Measurements from ENCODE around the gene IMPA2. TPM values are rescaled to one million over a fixed set of nuclear protein-coding genes. Genes with fewer than 3 reads are reported as not detected.
A peak's percentile ranks its signal among the peaks of the same experiment; 100 is the strongest.

Gene IMPA2
- total RNA-seq, 1 donor from 2014 or later, result 41.9 TPM

- Mint-ChIP-seq H3K36me3 (peaks cover 5% of the 10 kb centered on the region), H3K9me3 (peaks cover 3% of the 10 kb centered on the region), H3K4me1 (peaks cover 50% of the 10 kb centered on the region), H3K27me3 (ENCODE audit: insufficient read depth, low read depth) (peaks cover 13% of the 10 kb centered on the region), H3K27ac (no peak overlapping the region), H3K4me3 (peak overlapping the region; percentile 69)
- H2AFZ ChIP-seq (replicated peaks), result no peak overlapping the region
- peak; percentile 61 for DNase-seq (ENCODE audit: low spot score)
- H3K4me1 ChIP-seq, result peaks cover 29% of the 10 kb centered on the region
- no peaks in the 10 kb centered on the region for H3K9me3 ChIP-seq (ENCODE audit: low read depth)
- peaks cover 9% of the 10 kb centered on the region for H3K27me3 ChIP-seq
- H3K79me2 ChIP-seq (ENCODE audit: low read depth), result peaks cover 64% of the 10 kb centered on the region
- H3K4me2 ChIP-seq, result peak overlapping the region; percentile 83
- TF ChIP-seq EZH2phosphoT487 (IDR thresholded peaks at IDR 0.05) (no peak), EZH2 (IDR thresholded peaks at IDR 0.05) (no peak)
- H4K20me1 ChIP-seq (ENCODE audit: low read depth), result peaks cover 55% of the 10 kb centered on the region
- H3K4me3 ChIP-seq, result peak overlapping the region; percentile 91
- H3F3A ChIP-seq (ENCODE audit: low read depth), result peaks cover 36% of the 10 kb centered on the region
- H3K9ac ChIP-seq, result no peak overlapping the region
- no peaks in the 10 kb centered on the region for H3K36me3 ChIP-seq
- no peak overlapping the region for H3K27ac ChIP-seq
Observed at GRCh38 chr18:11983592-11983991, 2.3 kb downstream of the IMPA2 start.

GRCh38 chr18:11984091-11984490, 2.8 kb downstream of the IMPA2 start:
- TF ChIP-seq EZH2 (IDR thresholded peaks at IDR 0.05) (no peak), EZH2phosphoT487 (IDR thresholded peaks at IDR 0.05) (no peak)
- TF ChIP-seq, protein P1, sequence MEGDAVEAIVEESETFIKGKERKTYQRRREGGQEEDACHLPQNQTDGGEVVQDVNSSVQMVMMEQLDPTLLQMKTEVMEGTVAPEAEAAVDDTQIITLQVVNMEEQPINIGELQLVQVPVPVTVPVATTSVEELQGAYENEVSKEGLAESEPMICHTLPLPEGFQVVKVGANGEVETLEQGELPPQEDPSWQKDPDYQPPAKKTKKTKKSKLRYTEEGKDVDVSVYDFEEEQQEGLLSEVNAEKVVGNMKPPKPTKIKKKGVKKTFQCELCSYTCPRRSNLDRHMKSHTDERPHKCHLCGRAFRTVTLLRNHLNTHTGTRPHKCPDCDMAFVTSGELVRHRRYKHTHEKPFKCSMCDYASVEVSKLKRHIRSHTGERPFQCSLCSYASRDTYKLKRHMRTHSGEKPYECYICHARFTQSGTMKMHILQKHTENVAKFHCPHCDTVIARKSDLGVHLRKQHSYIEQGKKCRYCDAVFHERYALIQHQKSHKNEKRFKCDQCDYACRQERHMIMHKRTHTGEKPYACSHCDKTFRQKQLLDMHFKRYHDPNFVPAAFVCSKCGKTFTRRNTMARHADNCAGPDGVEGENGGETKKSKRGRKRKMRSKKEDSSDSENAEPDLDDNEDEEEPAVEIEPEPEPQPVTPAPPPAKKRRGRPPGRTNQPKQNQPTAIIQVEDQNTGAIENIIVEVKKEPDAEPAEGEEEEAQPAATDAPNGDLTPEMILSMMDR (IDR thresholded peaks at IDR 0.05), result no peak
- H3K27ac Mint-ChIP-seq, result no peak overlapping the region
- H3K36me3 Mint-ChIP-seq, result peaks cover 5% of the 10 kb centered on the region
- Histone ChIP-seq H3F3A (ENCODE audit: low read depth) (peaks cover 33% of the 10 kb centered on the region), H3K4me2 (peak overlapping the region; percentile 83), H3K36me3 (no peaks in the 10 kb centered on the region), H3K9ac (no peak overlapping the region), H3K27me3 (peaks cover 8% of the 10 kb centered on the region), H3K79me2 (ENCODE audit: low read depth) (peaks cover 69% of the 10 kb centered on the region), H3K4me1 (peaks cover 31% of the 10 kb centered on the region), H3K9me3 (ENCODE audit: low read depth) (no peaks in the 10 kb centered on the region), H3K4me3 (peak overlapping the region; percentile 91), H3K27ac (no peak overlapping the region), H2AFZ (replicated peaks) (no peak overlapping the region), H4K20me1 (ENCODE audit: low read depth) (peaks cover 60% of the 10 kb centered on the region)
- H3K9me3 Mint-ChIP-seq, result peaks cover 3% of the 10 kb centered on the region
- peaks cover 55% of the 10 kb centered on the region for H3K4me1 Mint-ChIP-seq
- no peak overlapping the region for H3K4me3 Mint-ChIP-seq
- no peak for DNase-seq (ENCODE audit: low spot score)
- H3K27me3 Mint-ChIP-seq (ENCODE audit: insufficient read depth, low read depth), result peaks cover 13% of the 10 kb centered on the region

DNA sequence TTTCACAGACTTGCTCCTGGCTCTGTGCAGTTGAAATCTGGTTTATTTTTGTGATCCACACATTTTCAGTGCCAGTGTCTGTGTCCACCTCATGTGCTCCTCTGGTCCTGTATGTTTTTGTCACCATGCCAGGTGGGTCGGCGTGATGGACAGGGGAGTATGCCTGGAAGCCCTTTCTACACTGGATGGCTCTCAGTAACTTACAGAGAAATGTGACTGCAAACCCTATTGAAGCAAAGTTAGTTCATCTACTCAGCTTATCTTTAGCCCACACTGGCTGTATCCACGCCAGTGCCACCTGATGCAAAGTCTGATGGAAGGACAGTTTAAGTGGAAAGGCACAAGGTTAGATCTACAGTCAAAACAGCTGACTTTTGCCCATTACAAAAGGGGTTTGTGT, 4.3 kb downstream of the IMPA2 start:
- Histone ChIP-seq H3F3A (ENCODE audit: low read depth) (peaks cover 18% of the 10 kb centered on the region), H3K9me3 (ENCODE audit: low read depth) (no peaks in the 10 kb centered on the region), H4K20me1 (ENCODE audit: low read depth) (peaks cover 75% of the 10 kb centered on the region), H3K27ac (no peak overlapping the region), H3K4me1 (peaks cover 40% of the 10 kb centered on the region), H3K36me3 (no peaks in the 10 kb centered on the region), H3K9ac (no peak overlapping the region), H3K79me2 (ENCODE audit: low read depth) (peaks cover 84% of the 10 kb centered on the region), H3K27me3 (no peaks in the 10 kb centered on the region), H2AFZ (replicated peaks) (no peak overlapping the region), H3K4me2 (no peak overlapping the region), H3K4me3 (no peak overlapping the region)
- Mint-ChIP-seq H3K9me3 (peaks cover 3% of the 10 kb centered on the region), H3K4me3 (no peak overlapping the region), H3K27ac (no peak overlapping the region), H3K27me3 (ENCODE audit: insufficient read depth, low read depth) (peaks cover 13% of the 10 kb centered on the region), H3K4me1 (peaks cover 59% of the 10 kb centered on the region), H3K36me3 (peaks cover 5% of the 10 kb centered on the region)
- TF ChIP-seq EZH2phosphoT487 (IDR thresholded peaks at IDR 0.05) (no peak), EZH2 (IDR thresholded peaks at IDR 0.05) (no peak)
- TF ChIP-seq, protein P1 (IDR thresholded peaks at IDR 0.05), result no peak
- no peak for DNase-seq (ENCODE audit: low spot score)

GRCh38 chr18:11986061-11986460, 4.8 kb downstream of the IMPA2 start:
- peaks cover 13% of the 10 kb centered on the region for H3K27me3 Mint-ChIP-seq (ENCODE audit: insufficient read depth, low read depth)
- peaks cover 40% of the 10 kb centered on the region for H3K4me1 ChIP-seq
- peaks cover 89% of the 10 kb centered on the region for H3K79me2 ChIP-seq (ENCODE audit: low read depth)
- DNase-seq (ENCODE audit: low spot score), result no peak
- no peaks in the 10 kb centered on the region for H3K9me3 ChIP-seq (ENCODE audit: low read depth)
- H2AFZ ChIP-seq (replicated peaks), result no peak overlapping the region
- peaks cover 3% of the 10 kb centered on the region for H3K9me3 Mint-ChIP-seq
- no peak for TF ChIP-seq EZH2phosphoT487 (IDR thresholded peaks at IDR 0.05)
- TF ChIP-seq, protein P1 (IDR thresholded peaks at IDR 0.05), result no peak
- no peak for TF ChIP-seq EZH2 (IDR thresholded peaks at IDR 0.05)
- H4K20me1 ChIP-seq (ENCODE audit: low read depth), result peaks cover 80% of the 10 kb centered on the region
- no peaks in the 10 kb centered on the region for H3K27me3 ChIP-seq
- no peaks in the 10 kb centered on the region for H3K36me3 ChIP-seq
- no peak overlapping the region for H3K27ac Mint-ChIP-seq
- H3K4me3 Mint-ChIP-seq, result no peak overlapping the region
- H3K36me3 Mint-ChIP-seq, result peaks cover 5% of the 10 kb centered on the region
- H3K9ac ChIP-seq, result no peak overlapping the region
- no peak overlapping the region for H3K4me2 ChIP-seq
- peaks cover 64% of the 10 kb centered on the region for H3K4me1 Mint-ChIP-seq
- H3F3A ChIP-seq (ENCODE audit: low read depth), result peaks cover 17% of the 10 kb centered on the region
- H3K27ac ChIP-seq, result no peak overlapping the region
- no peak overlapping the region for H3K4me3 ChIP-seq

Data from neural progenitor cell (in vitro differentiated cells).